WTC11 (cell line): Measurements from ENCODE around the gene ERCC5. TPM values are rescaled to one million over a fixed set of nuclear protein-coding genes. Genes with fewer than 3 reads are reported as not detected.
A peak's percentile ranks its signal among the peaks of the same experiment; 100 is the strongest.

Experiments used
- ATAC-seq: fragments of 200-7000 bp; cut with Tn5 transposase; 2 replicates; pipeline ENCODE4 v1.10.0; 2021; ENCODE audit warnings: mild to moderate bottlenecking, moderate library complexity
- CTCF ChIA-PET: fragments of 300-600 bp; sonication (Branson Sonifier 250); formaldehyde crosslinking; loops from one replicate; lab custom pipeline; 2021; ENCODE audit warnings: antibody characterized with exemption; lab: Charles Lee
- POLR2A ChIA-PET: fragments of 350-600 bp; sonication (Branson Sonifier 250); formaldehyde crosslinking; loops from one replicate; lab custom pipeline; 2021; ENCODE audit warnings: antibody characterized with exemption; lab: Charles Lee
- DNase-seq: peaks from one replicate; pipeline ENCODE4 v3.0.0; 2021; ENCODE audit warnings: low spot score
- H3K27ac Mint-ChIP-seq: 2 replicates; pipeline ENCODE4 v1.8.0; 2021; ENCODE audit warnings: mixed read lengths
- H3K27me3 Mint-ChIP-seq: 2 replicates; pipeline ENCODE4 v1.8.0; 2021; ENCODE audit warnings: low read depth, mild to moderate bottlenecking, moderate library complexity, mixed read lengths
- H3K36me3 Mint-ChIP-seq: 2 replicates; pipeline ENCODE4 v1.8.0; 2021; ENCODE audit warnings: mixed read lengths
- H3K4me1 Mint-ChIP-seq: 2 replicates; pipeline ENCODE4 v1.8.0; 2022; ENCODE audit warnings: mixed read lengths
- H3K4me3 Mint-ChIP-seq: 2 replicates; pipeline ENCODE4 v1.8.0; 2021; ENCODE audit warnings: mild to moderate bottlenecking, moderate library complexity, mixed read lengths
- H3K9me3 Mint-ChIP-seq: 2 replicates; pipeline ENCODE4 v1.8.0; 2021; ENCODE audit warnings: mixed read lengths
- ATF1 ChIP-seq: sonication (generic); formaldehyde crosslinking; IDR thresholded peaks from 2 replicates; pipeline ENCODE4 v1.8.1; 2023; ENCODE audit warnings: mild to moderate bottlenecking, moderate library complexity, missing genetic modification reagents
- CDX4 ChIP-seq: fragments of 250-450 bp; sonication (Bioruptor Pico); IDR thresholded peaks from 2 replicates; pipeline ENCODE4 v1.9.0; 2021; ENCODE audit warnings: moderate library complexity, mild to moderate bottlenecking, inconsistent platforms, borderline replicate concordance
- FOXJ3 ChIP-seq: sonication (generic); formaldehyde crosslinking; IDR thresholded peaks from 2 replicates; pipeline ENCODE4 v1.9.0; 2021; ENCODE audit warnings: missing genetic modification reagents, mild to moderate bottlenecking, borderline replicate concordance
- GABPB1 ChIP-seq: sonication (generic); formaldehyde crosslinking; IDR thresholded peaks from 2 replicates; pipeline ENCODE4 v1.8.1; 2023; ENCODE audit warnings: mild to moderate bottlenecking, missing genetic modification reagents
- GRHL2 ChIP-seq: fragments of 250-450 bp; sonication (Bioruptor Pico); IDR thresholded peaks from 2 replicates; pipeline ENCODE4 v1.8.0; 2022; ENCODE audit warnings: mild to moderate bottlenecking, moderate library complexity; ENCODE audit not compliant: insufficient replicate concordance, severe bottlenecking
- HMGA2 ChIP-seq: fragments of 250-450 bp; sonication (Bioruptor Pico); IDR thresholded peaks from 2 replicates; pipeline ENCODE4 v1.4.0; 2021; ENCODE audit warnings: mild to moderate bottlenecking, moderate library complexity
- IRF2 ChIP-seq: sonication (generic); formaldehyde crosslinking; IDR thresholded peaks from 2 replicates; pipeline ENCODE4 v1.8.0; 2022; ENCODE audit warnings: low read depth, missing genetic modification reagents, borderline replicate concordance
- JAZF1 ChIP-seq: fragments of 250-450 bp; sonication (Bioruptor Pico); IDR thresholded peaks from 2 replicates; pipeline ENCODE4 v1.9.0; 2021; ENCODE audit warnings: moderate library complexity, mild to moderate bottlenecking, inconsistent platforms
- MLX ChIP-seq: sonication (generic); formaldehyde crosslinking; IDR thresholded peaks from 2 replicates; pipeline ENCODE4 v1.8.1; 2023; ENCODE audit warnings: mild to moderate bottlenecking, missing genetic modification reagents, moderate library complexity
- MXD4 ChIP-seq: fragments of 250-450 bp; sonication (Bioruptor Pico); IDR thresholded peaks from 2 replicates; pipeline ENCODE4 v1.8.0; 2021; ENCODE audit warnings: mild to moderate bottlenecking, moderate library complexity, borderline replicate concordance
- RORB ChIP-seq: fragments of 250-450 bp; sonication (Bioruptor Pico); IDR thresholded peaks from 2 replicates; pipeline ENCODE4 v1.9.0; 2021; ENCODE audit warnings: mild to moderate bottlenecking
- SP1 ChIP-seq: sonication (generic); formaldehyde crosslinking; conservative IDR thresholded peaks from 2 replicates; pipeline ENCODE4 v1.8.1; 2022; ENCODE audit warnings: missing genetic modification reagents
- TEAD1 ChIP-seq: sonication (generic); formaldehyde crosslinking; IDR thresholded peaks from 2 replicates; pipeline ENCODE4 v1.8.0; 2022; ENCODE audit warnings: mild to moderate bottlenecking, missing genetic modification reagents
- TEAD4 ChIP-seq: sonication (generic); formaldehyde crosslinking; IDR thresholded peaks from 2 replicates; pipeline ENCODE4 v1.8.0; 2022; ENCODE audit warnings: mild to moderate bottlenecking, missing genetic modification reagents
- ZNF121 ChIP-seq: sonication (generic); formaldehyde crosslinking; IDR thresholded peaks from 2 replicates; pipeline ENCODE4 v1.8.0; 2023; ENCODE audit warnings: missing genetic modification reagents
- ZNF317 ChIP-seq: sonication (generic); formaldehyde crosslinking; IDR thresholded peaks from 2 replicates; pipeline ENCODE4 v1.8.1; 2023; ENCODE audit warnings: low read depth, mild to moderate bottlenecking, moderate library complexity, missing genetic modification reagents, borderline replicate concordance
- ZNF532 ChIP-seq: fragments of 250-450 bp; sonication (Bioruptor Pico); IDR thresholded peaks from 2 replicates; pipeline ENCODE4 v1.9.0; 2021; ENCODE audit warnings: mild to moderate bottlenecking, borderline replicate concordance
- ZNF671 ChIP-seq: fragments of 250-450 bp; sonication (Bioruptor Pico); IDR thresholded peaks from 2 replicates; pipeline ENCODE4 v1.8.0; 2021; ENCODE audit warnings: mild to moderate bottlenecking
- total RNA-seq: library from RNA; stranded (reverse); gene quantifications from 3 replicates; pipeline ENCODE4 v1.2.3, GENCODE V29; 2021

Gene ERCC5
- total RNA-seq, 1 experiment from 2014 or later = 26.5 TPM

- TF ChIP-seq MLX (CRISPR knock-in tag) = no peak
Observed at GRCh38 chr13:102863590-102863989, 17.8 kb downstream of the ERCC5 start (continued).

GRCh38 chr13:102868366-102868936, 22.6 kb downstream of the ERCC5 start:
- H3K27ac Mint-ChIP-seq = no peak overlapping the region
- H3K4me3 Mint-ChIP-seq = no peak overlapping the region
- no peak for TF ChIP-seq GRHL2 (CRISPR knock-in tag)
- TF ChIP-seq JAZF1 (CRISPR knock-in tag) = no peak
- no peak for TF ChIP-seq ZNF532 (CRISPR knock-in tag)
- no peak for TF ChIP-seq RORB (CRISPR knock-in tag)
- TF ChIP-seq MXD4 = no peak
- no peak for TF ChIP-seq TEAD1 (CRISPR knock-in tag)
- no peak for TF ChIP-seq FOXJ3 (CRISPR knock-in tag)
- TF ChIP-seq ZNF317 (CRISPR knock-in tag) = no peak
- no peak for TF ChIP-seq ZNF121 (CRISPR knock-in tag)
- no peak for TF ChIP-seq GABPB1 (CRISPR knock-in tag)
- no peak for TF ChIP-seq ATF1
- no peak for TF ChIP-seq HMGA2
- no peak for TF ChIP-seq CDX4 (CRISPR knock-in tag)
- no peak for TF ChIP-seq IRF2 (CRISPR knock-in tag)
- DNase-seq (no peak), ATAC-seq (no peak)
- H3K36me3 Mint-ChIP-seq = peaks cover 40% of the 10 kb centered on the region
- H3K4me1 Mint-ChIP-seq = peaks cover 4% of the 10 kb centered on the region; the same call in 1 of the 2 replicates
- ChIA-PET CTCF (no interaction called here), POLR2A (no interaction called here)
- no peaks in the 10 kb centered on the region; the same call in 1 of the 2 replicates for H3K27me3 Mint-ChIP-seq
- H3K9me3 Mint-ChIP-seq = 0 out of 2 replicates have a peak, but pooled peaks cover 3% of the 10 kb centered on the region

- TF ChIP-seq SP1 (CRISPR knock-in tag) = no peak
- no peak for TF ChIP-seq TEAD1 (CRISPR knock-in tag)
- TF ChIP-seq ZNF671 = no peak
- no peak for TF ChIP-seq TEAD4
- peaks cover 4% of the 10 kb centered on the region; the same call in 1 of the 2 replicates for H3K4me1 Mint-ChIP-seq
- H3K27ac Mint-ChIP-seq = peak overlapping the region; percentile 27; the same call in 1 of the 2 replicates
- POLR2A ChIA-PET = no interaction called here
- peaks cover 35% of the 10 kb centered on the region for H3K36me3 Mint-ChIP-seq
- CTCF ChIA-PET = interaction anchor here (0.6 to 2.1 kb wide), 43 partner anchors 8 to 645 kb away, joined by 3 to 33 read pairs (median 4); partner anchors contain the start of genes ERCC5 and TEX30
- no peaks in the 10 kb centered on the region for H3K27me3 Mint-ChIP-seq
- H3K9me3 Mint-ChIP-seq = no peaks in the 10 kb centered on the region
- peak; percentile 29; the same call in 1 of the 2 replicates for ATAC-seq
- no peak for DNase-seq
- H3K4me3 Mint-ChIP-seq = no peak overlapping the region
Observed at GRCh38 chr13:102869948-102870676, 24.3 kb downstream of the ERCC5 start.
